Measurements from ENCODE around the gene LRRC74A. TPM values are rescaled to one million over a fixed set of nuclear protein-coding genes. Genes with fewer than 3 reads are reported as not detected.
A peak's percentile ranks its signal among the peaks of the same experiment; 100 is the strongest.

LRRC74A gene
- total and polyA plus RNA-seq, 10 of the 15 experiments (the other 5 are each of a cell fraction or from before 2014, with no cell fraction given), result not detected

- POLR2A ChIA-PET, result interaction anchor here (0.6 kb wide), 1 partner anchor 95 kb away, joined by 6 read pairs; no protein-coding TSS in a partner anchor
- peak; percentile 98 for FAIRE-seq
These were observed 46.7 kb downstream of the LRRC74A start for GRCh38 chr14:76872796-76873432.

More at GRCh38 chr14:76872796-76873432, 46.7 kb downstream of the LRRC74A start:
- Histone ChIP-seq H3K36me3 (ENCODE audit: control insufficient read depth in 2 of 2, insufficient read depth in 2 of 2, low read length in 1 of 2) (no peaks in the 10 kb centered on the region), H3K4me1 (ENCODE audit: control insufficient read depth, insufficient read depth, low read length) (peaks cover 2% of the 10 kb centered on the region), H3K79me2 (ENCODE audit: control insufficient read depth, insufficient read depth, low read length) (no peaks in the 10 kb centered on the region), H3K9ac (ENCODE audit: control insufficient read depth, insufficient read depth, low read length) (no peak overlapping the region), H3K4me3 (no peak overlapping the region), H3K27ac (ENCODE audit: control insufficient read depth, insufficient read depth) (no peak overlapping the region), H4K20me1 (ENCODE audit: control insufficient read depth, insufficient read depth) (no peaks in the 10 kb centered on the region), H2AFZ (ENCODE audit: control insufficient read depth, low read depth, low read length) (no peak overlapping the region), H3K9me3 (replicated peaks; ENCODE audit: control insufficient read depth, insufficient read depth, low read length) (peaks cover 9% of the 10 kb centered on the region; the same call in 2 of the 3 replicates), H3K27me3 (replicated peaks in 1 of 2; ENCODE audit: control insufficient read depth in 2 of 2, insufficient read depth in 2 of 2, low read length in 1 of 2) (no peaks in the 10 kb centered on the region; a peak in 2 of 4 replicates), H3K4me2 (ENCODE audit: control insufficient read depth, insufficient read depth) (no peak overlapping the region)
- ChIA-PET SMC1A (ENCODE audit: uncharacterized antibody, unreplicated experiment) (interaction anchor here (0.6 to 11.8 kb wide), 25 partner anchors 8 to 518 kb away, joined by 3 to 370 read pairs (median 3); no protein-coding TSS in a partner anchor), CTCF (interaction anchor here (0.6 to 15.8 kb wide), 44 partner anchors 9 to 443 kb away, joined by 3 to 848 read pairs (median 6); no protein-coding TSS in a partner anchor), RAD21 (ENCODE audit: unreplicated experiment) (interaction anchor here (0.9 to 10.8 kb wide), 23 partner anchors 14 to 443 kb away, joined by 3 to 498 read pairs (median 6); no protein-coding TSS in a partner anchor)
- WGBS (ENCODE audit: insufficient coverage, insufficient replicate concordance, low lambda C conversion rate, missing lambda C conversion rate), result 9% methylated on average over 12 of the region's 12 CpGs
- peak; percentile 78 for ATAC-seq
- DNase-seq (ENCODE audit: low read depth, low spot score), result no peak
- BruUV-seq (replicated peaks), result no TSS peak
- peak; percentile 84 for TF ChIP-seq SMC3 (IDR thresholded peaks at IDR 0.05; ENCODE audit: borderline replicate concordance, low read length)
- TF ChIP-seq E2F4 (IDR thresholded peaks at IDR 0.05; ENCODE audit: low read depth, low read length), result no peak
- TF ChIP-seq YY1 (IDR thresholded peaks at IDR 0.05; ENCODE audit: low read depth, low read length), result peak; percentile 44
- TF ChIP-seq TAF1 (IDR thresholded peaks at IDR 0.05; ENCODE audit: borderline replicate concordance, low read depth, low read length), result no peak
- TF ChIP-seq SREBF1 (IDR thresholded peaks at IDR 0.05; ENCODE audit: low read length), result no peak
- no peak for TF ChIP-seq ZBED1 (IDR thresholded peaks at IDR 0.05; ENCODE audit: borderline replicate concordance)
- TF ChIP-seq ATF3 (IDR thresholded peaks at IDR 0.05; ENCODE audit: borderline replicate concordance, extremely low read depth, low read depth, low read length), result 0 out of 2 replicates have a peak, but pooled peaks have one; percentile 5
- peak; percentile 82 to 90 (median 85) for TF ChIP-seq CTCF (IDR thresholded peaks at IDR 0.05 in 2 of 3, conservative IDR thresholded peaks at IDR 0.05 in 1 of 3; ENCODE audit: control insufficient read depth in 2 of 3, extremely low read depth in 1 of 3, insufficient read depth in 1 of 3, low read depth in 3 of 3, low read length in 3 of 3)
- no peak for TF ChIP-seq POLR2AphosphoS5 (IDR thresholded peaks at IDR 0.05; ENCODE audit: low read length)
- peak; percentile 88 for TF ChIP-seq RAD21 (IDR thresholded peaks at IDR 0.05; ENCODE audit: insufficient read depth, low read depth, low read length)
- TF ChIP-seq ZBTB4 (CRISPR knock-in tag; IDR thresholded peaks at IDR 0.05), result no peak
- in situ Hi-C loops (cut with MboI), result no loop called here
- intact Hi-C loops (cut with micrococcal nuclease; ENCODE audit: unreplicated experiment), result loop anchor here (1.0 to 5.0 kb wide), 3 partner anchors 163 to 444 kb away; no protein-coding TSS in a partner anchor
